GM12891 (cell line): ENCODE results near the gene LRRC10B.

ENCODE experiments used
- POLR2A ChIP-seq: IDR thresholded peaks from 2 replicates; pipeline ENCODE4 v1.6.1; 2011; ENCODE audit warnings: low read depth, low read length, control low read depth
- POLR2AphosphoS5 ChIP-seq: IDR thresholded peaks from 2 replicates; pipeline ENCODE4 v1.6.1; 2011; ENCODE audit warnings: low read depth, low read length, control low read depth
- TAF1 ChIP-seq: IDR thresholded peaks from 2 replicates; pipeline ENCODE4 v1.6.1; 2011; ENCODE audit warnings: low read depth, low read length, control low read depth

DNA sequence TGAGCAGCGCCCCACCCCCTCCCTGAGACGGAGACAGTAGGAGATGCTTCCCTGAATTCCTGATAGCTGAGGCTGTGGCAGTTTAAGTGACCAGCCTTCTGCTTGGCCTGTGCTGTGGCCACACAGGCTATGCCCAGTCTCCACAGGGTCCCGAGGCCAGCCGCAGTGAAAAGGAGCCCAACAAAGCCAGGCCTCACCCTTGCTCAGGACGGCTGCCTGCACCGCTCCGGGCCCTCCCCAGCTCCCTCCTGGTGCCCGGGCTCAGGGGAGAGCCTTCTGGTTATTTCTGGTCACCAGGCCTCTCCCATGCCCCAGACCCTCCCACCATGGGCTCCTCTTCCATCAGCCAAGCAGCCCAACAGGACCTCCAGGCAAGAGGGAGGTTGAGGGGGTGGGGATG, 28.8 kb downstream of the LRRC10B start:
- no peak for TF ChIP-seq POLR2A
- no peak for TF ChIP-seq POLR2AphosphoS5
- TF ChIP-seq TAF1, result no peak
